ENCODE results near the gene ARHGAP33.
"Not testable (repeated sequence)": the region's sequence is repeated elsewhere in the genome, so short reads cannot be mapped to it uniquely, and the experiment has no call there.

The ARHGAP33 gene

DNA sequence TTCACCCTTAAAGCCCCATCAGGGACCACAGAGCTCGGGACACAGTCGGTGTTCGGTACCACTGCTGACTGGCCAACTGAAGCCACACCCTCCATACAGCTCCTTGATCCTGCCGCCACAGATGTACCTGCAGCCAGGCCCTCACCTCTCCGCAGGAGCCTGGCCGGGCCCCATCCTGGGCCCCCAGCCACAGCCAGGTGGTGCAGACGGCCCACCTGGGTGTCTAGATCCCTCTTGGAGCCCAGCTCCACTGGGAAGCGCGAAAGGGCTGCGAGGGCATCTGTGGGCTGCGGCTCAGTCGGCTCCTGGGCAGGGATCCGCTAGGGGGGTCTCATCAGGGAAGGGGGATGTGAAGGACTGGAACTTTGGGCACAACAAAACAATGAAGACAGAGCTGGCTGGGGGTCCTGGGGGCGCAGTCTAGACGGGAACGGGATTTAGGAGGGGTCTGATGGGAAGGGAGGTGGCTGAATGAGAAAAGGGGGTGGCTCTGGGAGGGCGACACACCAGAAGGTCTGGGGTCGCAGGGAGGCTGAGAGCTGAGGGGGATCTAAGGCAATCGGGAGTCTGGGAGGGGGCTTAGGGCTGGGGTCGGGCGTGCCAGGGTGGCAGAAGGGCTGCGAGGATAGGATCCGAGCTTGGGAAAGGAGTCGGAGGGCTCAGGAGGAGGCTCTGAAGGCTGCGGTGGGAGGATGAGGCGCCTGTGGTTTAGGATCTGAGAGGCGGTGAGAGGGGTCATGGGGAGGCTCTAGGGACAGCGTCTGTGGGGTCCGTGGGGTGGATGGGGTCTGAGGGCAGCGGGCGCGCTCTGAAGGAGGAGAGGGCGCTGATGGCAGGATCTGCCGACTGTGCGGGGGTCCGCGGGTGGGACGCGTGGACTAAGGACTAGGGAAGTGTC is 21.5 kb downstream of the ARHGAP33 start:
- DNase-seq: no peak

GRCh38 chr19:35797663-35798062 is 22.3 kb downstream of the ARHGAP33 start:
- DNase-seq: no peak

GRCh38 chr19:35801828-35802227 is 26.5 kb downstream of the ARHGAP33 start:
- no peak for DNase-seq

GRCh38 chr19:35805526-35806102 is 30.2 kb downstream of the ARHGAP33 start:
- no peak for DNase-seq

GRCh38 chr19:35806597-35806996 is 31.2 kb downstream of the ARHGAP33 start:
- DNase-seq: no peak

GRCh38 chr19:35807633-35808032 is 32.3 kb downstream of the ARHGAP33 start:
- no peak for DNase-seq

DNA sequence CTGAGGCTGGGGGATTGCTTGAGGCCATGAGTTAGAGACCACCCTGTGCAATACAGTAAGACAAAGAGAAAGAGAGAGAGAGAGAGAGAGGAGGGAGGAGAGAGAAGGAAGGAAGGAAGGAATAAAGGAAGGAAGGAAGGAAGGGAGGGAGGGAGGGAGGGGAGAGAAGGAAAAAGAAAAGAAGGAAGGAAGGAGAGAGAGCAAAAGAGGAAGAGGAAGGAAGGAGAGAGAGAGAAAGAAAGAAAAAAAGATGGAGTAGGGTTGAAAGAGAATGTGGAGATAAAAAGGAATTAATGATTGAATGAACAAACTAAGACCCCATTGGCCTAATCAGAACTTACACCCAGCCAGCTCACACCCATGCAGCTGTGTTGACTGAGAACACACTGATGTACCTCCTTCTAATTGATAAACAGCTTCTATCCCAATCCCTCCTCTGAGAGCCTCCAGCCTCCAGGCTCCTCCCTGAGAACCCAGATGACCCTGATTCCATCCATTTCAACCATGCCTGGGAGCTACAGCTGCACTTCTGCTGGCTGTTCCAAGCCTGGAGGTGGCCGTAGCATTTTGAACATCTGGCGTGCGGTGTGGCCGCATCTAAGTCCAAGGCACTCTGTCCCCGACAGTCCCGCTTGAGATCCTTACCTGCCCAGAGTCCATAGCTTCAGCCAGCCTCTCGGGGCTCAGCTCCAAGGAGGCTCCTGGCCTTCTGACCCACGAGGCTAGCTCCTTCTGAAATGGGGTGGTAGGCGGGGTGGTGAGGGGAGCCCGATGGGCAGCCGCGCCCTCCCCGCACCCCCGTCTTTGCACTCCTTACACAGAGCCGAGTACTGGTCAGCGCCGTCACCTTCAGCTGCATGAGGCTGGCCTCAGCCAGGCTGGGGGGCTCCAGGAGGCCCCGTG is 36.2 kb downstream of the ARHGAP33 start:
- no peak for DNase-seq

DNA sequence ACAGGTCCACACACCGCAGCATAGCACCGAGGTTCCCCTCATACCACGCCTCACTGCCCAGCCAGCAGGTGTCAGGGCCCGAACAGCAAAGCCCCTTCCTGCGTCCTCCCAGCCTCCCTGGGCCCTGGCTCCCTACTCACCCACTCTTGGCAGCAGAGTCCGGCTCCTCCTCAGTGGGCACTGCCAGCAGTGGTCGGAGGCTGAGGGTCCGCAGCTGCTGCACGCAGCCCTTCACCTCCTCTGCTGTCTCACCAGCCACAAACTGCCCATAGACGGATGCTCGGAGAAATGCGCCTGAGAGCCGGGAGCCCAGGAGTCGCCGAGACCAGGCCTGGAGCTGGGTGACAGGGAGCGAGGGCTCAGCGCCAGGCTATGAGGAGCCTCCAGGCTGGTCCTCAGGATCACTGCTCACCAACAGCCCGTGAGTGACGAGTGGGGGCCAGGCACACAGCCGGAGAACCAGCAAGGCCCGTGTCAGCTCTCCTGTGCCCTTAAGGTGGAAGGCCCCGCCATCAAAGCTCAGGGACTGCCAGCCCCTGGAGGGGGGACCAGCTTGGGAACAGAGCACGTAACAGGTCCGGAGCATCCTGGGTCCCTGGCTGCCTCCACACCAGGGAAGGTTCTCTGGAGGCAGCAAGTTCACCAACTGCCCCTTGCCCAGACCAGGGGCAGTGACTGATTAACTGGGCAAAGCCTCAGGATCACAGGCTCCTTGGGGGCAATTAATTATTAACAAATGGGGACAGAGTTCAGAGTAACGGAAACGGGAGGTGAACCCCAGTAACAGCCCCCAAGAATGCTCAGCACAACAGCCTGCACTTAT is 37.1 kb downstream of the ARHGAP33 start, which contains the start of gene PRODH2:
PRODH2 (minus strand) TSS at position 626 of the 823 bp plus-strand sequence; CDS start at position 586, 40 bp downstream.
- DNase-seq: no peak

- DNase-seq: no peak
Observed at GRCh38 chr19:35813043-35813890, 37.9 kb downstream of the ARHGAP33 start.

- DNase-seq: no peak
Observed at GRCh38 chr19:35816262-35816661, 40.9 kb downstream of the ARHGAP33 start.

- no peak for DNase-seq
Observed at GRCh38 chr19:35816846-35817245, 41.5 kb downstream of the ARHGAP33 start.

GRCh38 chr19:35818445-35818844 is 43.1 kb downstream of the ARHGAP33 start:
- DNase-seq: no peak

DNA sequence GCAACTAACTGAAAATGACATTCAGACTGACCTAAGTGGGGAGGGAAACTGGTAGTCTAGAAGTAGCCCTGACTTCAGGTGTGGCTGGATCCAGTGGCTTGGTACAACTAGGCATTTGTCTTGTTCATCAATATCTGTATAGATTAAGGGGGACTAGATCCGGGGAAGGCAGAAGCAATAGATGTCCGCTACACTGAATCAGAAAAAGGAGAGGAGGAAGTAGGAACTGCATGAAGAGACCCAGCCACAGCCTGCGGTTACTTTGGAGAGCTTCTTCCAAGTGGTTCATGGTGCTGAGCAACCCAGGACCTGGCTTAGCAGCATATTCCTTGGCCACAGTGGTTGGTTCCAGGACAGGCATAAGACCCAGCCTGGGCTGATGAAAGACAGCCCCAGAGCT is 47.2 kb downstream of the ARHGAP33 start:
- no peak for DNase-seq

GRCh38 chr19:35824150-35824549 is 48.8 kb downstream of the ARHGAP33 start:
- DNase-seq: no peak

DNA sequence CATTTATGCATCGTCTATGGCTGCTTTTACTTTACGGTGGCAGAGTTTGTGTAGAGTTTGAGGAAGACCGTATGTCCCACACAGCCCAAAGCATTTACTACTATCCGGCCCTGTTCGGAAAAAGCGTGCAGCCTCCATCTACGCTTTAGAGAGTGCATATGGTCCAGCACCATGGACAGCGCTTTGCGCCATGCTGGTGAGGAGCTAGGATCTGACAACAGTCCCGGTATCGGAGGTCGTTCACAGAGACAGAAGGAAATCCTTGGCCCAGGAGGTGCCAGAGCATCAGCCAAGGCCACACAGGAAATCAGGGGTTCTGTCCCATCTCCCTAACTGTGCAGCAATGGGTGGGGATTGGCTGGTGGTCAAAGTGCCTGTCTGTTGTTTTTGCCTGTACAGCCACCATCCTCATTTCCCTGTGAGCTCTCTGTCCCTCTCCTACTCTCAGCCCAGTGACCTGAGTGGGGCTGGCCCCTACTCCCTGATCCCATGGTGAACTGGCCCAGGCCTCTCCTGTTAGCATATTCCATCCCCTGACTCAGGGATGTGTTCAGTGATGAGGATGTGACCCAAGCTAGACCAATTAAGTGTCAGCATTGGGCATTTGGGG is 53.4 kb downstream of the ARHGAP33 start:
- DNase-seq: no peak

- DNase-seq: no peak
Observed at GRCh38 chr19:35830986-35831385, 55.6 kb downstream of the ARHGAP33 start.

DNA sequence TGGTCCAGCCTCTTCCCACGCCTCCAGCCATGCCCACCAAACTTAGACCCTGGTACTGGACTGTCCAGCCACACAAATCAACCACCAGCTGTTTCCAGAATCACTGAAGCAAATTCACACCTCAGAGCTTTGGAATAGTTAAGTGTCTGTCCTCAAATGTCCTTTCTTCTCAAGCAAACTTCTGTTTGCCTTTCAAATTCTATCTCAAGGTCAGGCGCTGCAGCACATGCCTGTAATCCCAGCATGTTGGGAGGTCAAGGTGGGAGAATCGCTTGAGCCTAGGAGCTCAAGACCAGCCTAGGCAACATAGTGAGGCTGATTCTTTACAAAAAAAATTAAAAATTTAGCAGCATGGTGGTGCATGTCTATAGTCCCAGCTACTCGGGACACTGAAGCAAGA is 56.7 kb downstream of the ARHGAP33 start:
- no peak for DNase-seq

GRCh38 chr19:35833972-35834371 is 58.6 kb downstream of the ARHGAP33 start:
- no peak for DNase-seq

DNA sequence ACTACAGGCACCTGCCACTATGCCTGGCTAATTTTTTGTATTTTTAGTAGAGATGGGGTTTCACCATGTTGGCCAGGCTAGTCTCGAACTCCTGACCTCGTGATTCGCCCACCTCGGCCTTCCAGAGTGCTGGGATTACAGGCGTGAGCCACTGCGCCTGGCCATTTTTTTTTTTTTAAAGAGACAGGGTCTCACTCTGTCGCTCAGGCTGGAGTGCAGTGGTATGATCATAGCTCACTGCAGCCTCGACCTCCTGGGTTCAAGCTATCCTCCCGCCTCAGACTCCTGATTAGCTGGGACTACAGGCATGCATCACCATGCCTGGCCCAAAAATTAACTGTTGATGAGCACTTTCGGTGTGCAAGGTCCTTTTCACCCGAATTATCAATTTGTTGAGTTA is 60.7 kb downstream of the ARHGAP33 start:
- not testable (repeated sequence) for DNase-seq

Measured in NCI-H2107 (cell line).